Peyer's patch (tissue), 4 donors: ENCODE results near the gene MACROD2.

Experiments
- POLR2A ChIP-seq, 2 donors: fragments of 450-650 bp; IDR thresholded peaks; one replicate each; pipeline ENCODE4 v1.5.1; 2017; ENCODE audit warnings: antibody characterized with exemption in 2 of 2, mild to moderate bottlenecking in 2 of 2, moderate library complexity in 2 of 2
- TF ChIP-seq, protein P1 (sequence below), 6 experiments: fragments of 450-650 bp in 4 of 6; fragments of 200-600 bp in 2 of 6; sonication (generic) in 1 of 6; IDR thresholded peaks; one replicate each; pipeline ENCODE4 v1.5.1; 2017 to 2019; ENCODE audit warnings: antibody characterized with exemption in 6 of 6, mild to moderate bottlenecking in 3 of 6, moderate library complexity in 1 of 6

DNA sequence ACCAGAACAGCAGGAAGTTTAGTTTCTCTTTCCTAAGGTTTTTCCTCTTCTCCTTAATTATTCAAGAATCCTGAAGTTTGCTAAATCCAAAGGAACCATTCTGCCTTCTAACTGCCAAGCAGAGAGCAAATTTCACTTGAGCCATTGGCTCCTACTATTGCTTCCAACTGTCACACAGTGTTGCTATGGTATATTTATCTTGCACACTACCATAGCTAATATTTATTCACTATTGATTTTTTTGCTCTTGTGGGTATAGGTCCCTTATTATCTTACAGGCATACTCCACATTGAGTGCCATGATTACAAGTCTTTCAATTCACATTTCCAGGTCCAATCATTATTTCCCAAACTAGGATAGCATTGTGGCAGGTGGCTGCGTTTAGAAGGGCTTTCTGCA, 608.8 kb downstream of the MACROD2 start:
- TF ChIP-seq, protein P1, sequence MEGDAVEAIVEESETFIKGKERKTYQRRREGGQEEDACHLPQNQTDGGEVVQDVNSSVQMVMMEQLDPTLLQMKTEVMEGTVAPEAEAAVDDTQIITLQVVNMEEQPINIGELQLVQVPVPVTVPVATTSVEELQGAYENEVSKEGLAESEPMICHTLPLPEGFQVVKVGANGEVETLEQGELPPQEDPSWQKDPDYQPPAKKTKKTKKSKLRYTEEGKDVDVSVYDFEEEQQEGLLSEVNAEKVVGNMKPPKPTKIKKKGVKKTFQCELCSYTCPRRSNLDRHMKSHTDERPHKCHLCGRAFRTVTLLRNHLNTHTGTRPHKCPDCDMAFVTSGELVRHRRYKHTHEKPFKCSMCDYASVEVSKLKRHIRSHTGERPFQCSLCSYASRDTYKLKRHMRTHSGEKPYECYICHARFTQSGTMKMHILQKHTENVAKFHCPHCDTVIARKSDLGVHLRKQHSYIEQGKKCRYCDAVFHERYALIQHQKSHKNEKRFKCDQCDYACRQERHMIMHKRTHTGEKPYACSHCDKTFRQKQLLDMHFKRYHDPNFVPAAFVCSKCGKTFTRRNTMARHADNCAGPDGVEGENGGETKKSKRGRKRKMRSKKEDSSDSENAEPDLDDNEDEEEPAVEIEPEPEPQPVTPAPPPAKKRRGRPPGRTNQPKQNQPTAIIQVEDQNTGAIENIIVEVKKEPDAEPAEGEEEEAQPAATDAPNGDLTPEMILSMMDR (IDR thresholded peaks at IDR 0.05) = no peak
- no peak for TF ChIP-seq POLR2A (IDR thresholded peaks at IDR 0.05)
